Fibroblast of mammary gland (primary cell): ENCODE data around the gene HDAC8.

Source experiments
- DNase-seq: peaks from one replicate; pipeline ENCODE4 v3.0.0-alpha.2; 2010; ENCODE audit warnings: low read depth
- H3K4me3 ChIP-seq: 2 replicates; pipeline ENCODE4 v1.5.1; 2011; ENCODE audit warnings: low read depth, mild to moderate bottlenecking, low read length, moderate library complexity; ENCODE audit not compliant: control insufficient read depth
- TF ChIP-seq, protein P1 (sequence below): conservative IDR thresholded peaks from 2 replicates; pipeline ENCODE4 v1.5.1; 2011; ENCODE audit warnings: low read depth, low read length, inconsistent platforms; ENCODE audit not compliant: control insufficient read depth, insufficient read depth

HDAC8 gene

DNA sequence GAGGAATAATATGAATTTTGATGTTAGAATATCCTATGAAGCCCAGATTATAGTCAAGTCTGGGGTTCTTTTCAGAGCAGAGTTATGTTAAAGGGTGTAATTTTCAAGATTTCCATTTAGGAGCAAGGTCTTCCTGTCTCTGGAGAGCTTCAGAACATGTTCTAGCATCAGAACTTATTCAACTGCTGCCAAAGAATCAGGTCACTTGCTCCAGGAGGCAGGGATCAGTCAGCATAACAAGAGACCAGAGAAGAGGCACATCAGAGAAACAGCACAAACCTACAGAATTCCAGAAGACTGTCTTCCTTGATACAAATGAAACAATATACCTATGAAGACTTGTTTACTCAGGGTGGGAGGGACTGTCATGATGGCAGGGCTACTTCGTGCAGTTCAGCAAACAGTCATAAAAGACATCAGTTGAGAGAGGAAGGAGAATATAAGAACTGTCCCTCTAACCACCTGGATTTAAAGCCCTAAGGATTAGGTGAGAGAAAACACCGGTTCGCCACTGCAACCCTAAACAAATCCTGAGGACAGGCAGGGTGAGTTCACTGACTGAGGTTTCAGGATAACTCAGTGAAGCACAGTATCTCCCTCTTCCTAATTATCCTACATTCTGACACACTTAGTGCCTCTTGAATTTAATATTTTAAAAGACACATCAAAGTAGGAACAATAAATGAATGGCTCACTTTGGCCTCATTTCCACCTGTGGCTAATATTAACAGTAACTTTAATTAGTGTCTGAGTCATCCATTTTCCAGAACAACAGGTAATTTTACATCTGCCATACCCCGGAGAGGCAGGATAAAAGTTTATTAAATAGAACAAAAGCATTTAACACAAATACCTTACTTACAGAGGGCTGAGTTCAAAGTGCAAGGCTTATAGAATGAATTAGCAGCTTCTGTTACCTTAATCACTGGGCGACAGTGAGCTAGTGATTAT, 93.0 kb downstream of the HDAC8 start:
- TF ChIP-seq, protein P1, sequence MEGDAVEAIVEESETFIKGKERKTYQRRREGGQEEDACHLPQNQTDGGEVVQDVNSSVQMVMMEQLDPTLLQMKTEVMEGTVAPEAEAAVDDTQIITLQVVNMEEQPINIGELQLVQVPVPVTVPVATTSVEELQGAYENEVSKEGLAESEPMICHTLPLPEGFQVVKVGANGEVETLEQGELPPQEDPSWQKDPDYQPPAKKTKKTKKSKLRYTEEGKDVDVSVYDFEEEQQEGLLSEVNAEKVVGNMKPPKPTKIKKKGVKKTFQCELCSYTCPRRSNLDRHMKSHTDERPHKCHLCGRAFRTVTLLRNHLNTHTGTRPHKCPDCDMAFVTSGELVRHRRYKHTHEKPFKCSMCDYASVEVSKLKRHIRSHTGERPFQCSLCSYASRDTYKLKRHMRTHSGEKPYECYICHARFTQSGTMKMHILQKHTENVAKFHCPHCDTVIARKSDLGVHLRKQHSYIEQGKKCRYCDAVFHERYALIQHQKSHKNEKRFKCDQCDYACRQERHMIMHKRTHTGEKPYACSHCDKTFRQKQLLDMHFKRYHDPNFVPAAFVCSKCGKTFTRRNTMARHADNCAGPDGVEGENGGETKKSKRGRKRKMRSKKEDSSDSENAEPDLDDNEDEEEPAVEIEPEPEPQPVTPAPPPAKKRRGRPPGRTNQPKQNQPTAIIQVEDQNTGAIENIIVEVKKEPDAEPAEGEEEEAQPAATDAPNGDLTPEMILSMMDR = no peak
- no peak for DNase-seq
- H3K4me3 ChIP-seq = no peak overlapping the region

DNA sequence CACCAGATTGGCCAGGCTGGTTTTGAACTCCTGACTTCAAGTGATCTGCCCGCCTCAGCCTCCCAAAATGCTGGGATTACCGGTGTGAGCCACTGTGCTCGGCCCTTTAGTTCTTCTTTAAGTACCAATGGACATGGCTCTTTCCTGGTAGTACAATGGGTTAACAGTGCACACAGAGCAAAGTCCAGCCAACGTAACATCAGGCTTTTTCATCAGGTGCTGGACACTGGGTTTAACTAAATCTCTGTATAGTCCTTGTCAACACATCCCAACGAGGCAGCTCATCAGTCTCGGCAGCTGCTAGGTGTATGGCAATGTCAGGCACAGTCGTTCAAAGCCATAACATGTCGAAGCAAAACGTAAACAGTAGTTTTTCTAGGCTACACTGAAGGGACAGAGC, 93.8 kb downstream of the HDAC8 start:
- no peak overlapping the region for H3K4me3 ChIP-seq
- TF ChIP-seq, protein P1 = no peak
- no peak for DNase-seq

DNA sequence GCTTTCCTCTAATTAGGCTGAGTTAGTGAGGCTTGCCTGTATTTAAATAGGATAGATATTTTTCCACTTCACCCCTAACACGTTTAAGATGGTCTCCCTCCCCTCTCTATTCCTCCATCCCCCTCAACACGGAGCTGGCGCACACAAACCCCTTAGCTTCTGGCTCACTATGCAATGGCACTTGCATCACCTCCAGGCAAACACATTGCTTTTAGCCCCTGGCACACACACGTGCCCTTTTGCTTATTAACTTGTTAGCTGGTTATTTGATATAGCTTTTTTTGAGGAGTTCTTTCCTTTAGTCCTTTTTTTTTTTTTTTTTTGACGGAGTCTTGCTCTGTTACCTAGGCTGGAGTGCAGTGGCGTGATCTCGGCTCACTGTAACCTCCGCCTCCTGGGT, 94.3 kb downstream of the HDAC8 start:
- TF ChIP-seq, protein P1 = no peak
- DNase-seq = no peak
- H3K4me3 ChIP-seq = no peak overlapping the region

DNA sequence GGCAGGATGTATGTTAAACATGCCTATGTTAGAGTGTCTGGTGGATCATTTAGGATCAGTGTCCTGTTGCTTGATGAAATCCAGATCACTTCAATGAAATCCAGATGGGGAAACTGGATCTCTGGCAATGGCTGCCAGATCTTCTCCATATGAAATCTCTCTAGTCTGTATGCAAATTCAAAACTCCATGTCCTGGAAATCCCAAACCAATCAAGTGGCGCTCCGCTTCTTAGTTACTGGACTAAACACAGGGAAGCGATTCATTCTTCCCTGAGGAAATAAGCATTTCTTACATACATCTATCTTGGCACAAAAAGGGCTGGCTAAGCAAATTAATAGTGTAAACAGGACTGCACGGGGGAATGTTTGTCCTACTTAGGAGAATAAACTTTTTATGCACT, 94.9 kb downstream of the HDAC8 start:
- TF ChIP-seq, protein P1 = no peak

GRCh38 chrX:72477376-72477775, 95.3 kb downstream of the HDAC8 start:
- H3K4me3 ChIP-seq = no peak overlapping the region
- TF ChIP-seq, protein P1 = no peak

More for the DNA sequence above, 94.9 kb downstream of the HDAC8 start:
- peak; percentile 47 for DNase-seq
- no peak overlapping the region for H3K4me3 ChIP-seq

GRCh38 chrX:72475952-72476668, 96.5 kb downstream of the HDAC8 start:
- no peak overlapping the region for H3K4me3 ChIP-seq
- peak; percentile 38 for DNase-seq
- TF ChIP-seq, protein P1 = no peak

More at GRCh38 chrX:72477376-72477775, 95.3 kb downstream of the HDAC8 start:
- no peak for DNase-seq
